Brain pericyte (primary cell): ENCODE results near the gene SH2D2A.
A peak's percentile ranks its signal among the peaks of the same experiment; 100 is the strongest.

ENCODE experiments used
- DNase-seq: peaks from one replicate; pipeline ENCODE4 v3.0.0-alpha.2; 2012; ENCODE audit warnings: low read depth, low spot score

Gene SH2D2A

DNA sequence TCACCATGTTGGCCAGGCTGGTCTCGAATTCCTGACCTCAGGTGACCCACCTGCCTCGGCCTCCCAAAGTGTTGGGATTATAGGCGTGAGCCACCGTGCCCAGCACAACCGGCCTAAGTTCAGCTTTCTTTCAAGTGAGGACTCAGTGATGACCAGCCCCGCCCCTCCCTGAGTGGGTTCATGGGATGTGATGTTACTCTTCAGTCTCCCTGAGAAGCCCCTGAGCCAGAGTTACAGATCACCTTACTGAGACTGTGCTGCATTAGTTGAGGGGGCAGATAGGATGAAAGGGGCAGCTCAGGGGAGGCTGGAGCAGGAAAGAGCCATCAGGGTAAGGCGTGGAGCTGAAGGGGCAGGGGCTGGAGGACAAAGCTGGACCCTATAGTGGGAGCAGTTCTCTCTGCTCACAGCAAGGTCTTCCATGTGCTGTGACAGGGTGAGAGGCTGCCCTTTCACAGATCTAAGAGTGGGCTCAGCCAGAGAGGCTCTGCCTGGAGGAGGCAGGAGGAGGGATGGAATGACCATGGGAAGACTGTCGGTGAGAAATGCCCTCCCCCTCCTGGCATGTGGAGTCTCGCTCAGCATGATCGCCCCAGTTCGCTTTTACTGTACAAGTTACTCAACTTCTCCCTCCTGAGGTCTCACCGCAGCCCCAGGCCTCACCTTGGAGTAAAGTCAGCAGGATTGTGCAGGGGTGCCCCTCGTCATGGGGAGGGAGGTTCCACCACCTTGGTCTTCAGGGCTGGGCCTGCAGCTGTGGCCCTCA is 13.4 kb downstream of the SH2D2A start:
- no peak for DNase-seq

DNA sequence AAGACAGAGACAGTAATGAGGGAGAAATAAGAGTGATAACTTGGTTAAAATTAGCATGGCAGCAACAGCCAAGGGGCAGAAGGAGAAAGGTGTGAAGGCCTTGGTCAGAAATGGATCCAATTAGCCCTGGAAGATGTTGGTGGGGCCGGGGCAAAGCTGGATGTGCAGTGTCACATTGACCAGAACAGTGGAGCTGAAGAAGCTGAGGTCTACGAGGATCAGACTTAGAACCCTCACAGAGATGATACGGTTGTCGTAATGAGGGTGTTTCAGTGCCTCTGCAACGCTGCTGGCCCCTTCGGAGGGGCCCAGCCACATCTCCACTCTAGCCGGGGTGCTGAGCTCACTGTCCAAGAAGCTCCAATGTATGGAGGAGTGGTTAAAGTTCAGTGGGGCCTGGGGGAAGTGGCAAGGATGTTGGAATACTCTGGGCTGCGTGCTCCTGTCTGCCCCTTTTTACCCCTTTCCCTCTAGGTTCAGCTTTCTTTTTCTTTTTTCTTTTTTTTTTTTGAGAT is 14.2 kb downstream of the SH2D2A start:
- DNase-seq = no peak

DNA sequence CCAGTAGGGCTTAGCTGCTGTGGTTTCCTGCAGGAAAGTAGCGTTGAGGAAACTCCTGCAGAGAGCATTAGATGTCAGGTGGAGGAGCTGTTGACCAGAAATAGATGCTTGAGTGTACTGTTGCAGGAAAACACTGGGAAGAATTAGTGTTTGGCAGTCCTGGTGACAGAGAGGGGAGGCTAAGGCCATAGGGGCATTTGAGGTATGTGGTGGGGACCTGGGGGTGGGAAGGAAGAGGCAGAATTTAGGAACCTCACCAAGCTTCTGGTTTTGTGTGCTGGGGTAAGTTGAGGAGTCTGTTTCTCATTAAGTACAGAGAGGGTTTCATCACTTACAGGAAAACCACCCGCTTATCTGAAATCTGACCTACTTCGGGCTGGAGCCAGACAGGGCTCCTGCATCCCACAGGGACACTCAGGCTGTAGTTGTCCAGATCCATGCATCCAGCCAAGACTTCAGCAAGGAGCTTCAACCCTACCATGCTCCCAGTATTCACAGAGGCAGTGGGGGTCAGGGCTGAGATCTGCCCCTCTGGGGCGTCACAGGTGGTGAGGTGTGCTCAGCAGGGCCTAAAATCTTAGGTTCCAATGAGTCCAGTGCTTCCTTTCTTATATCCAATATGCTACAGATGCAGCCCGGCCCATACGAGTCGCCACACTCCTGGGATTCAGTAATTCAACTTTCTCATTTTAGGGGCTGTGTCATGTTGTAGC is 15.1 kb downstream of the SH2D2A start:
- peak; percentile 70 for DNase-seq

DNA sequence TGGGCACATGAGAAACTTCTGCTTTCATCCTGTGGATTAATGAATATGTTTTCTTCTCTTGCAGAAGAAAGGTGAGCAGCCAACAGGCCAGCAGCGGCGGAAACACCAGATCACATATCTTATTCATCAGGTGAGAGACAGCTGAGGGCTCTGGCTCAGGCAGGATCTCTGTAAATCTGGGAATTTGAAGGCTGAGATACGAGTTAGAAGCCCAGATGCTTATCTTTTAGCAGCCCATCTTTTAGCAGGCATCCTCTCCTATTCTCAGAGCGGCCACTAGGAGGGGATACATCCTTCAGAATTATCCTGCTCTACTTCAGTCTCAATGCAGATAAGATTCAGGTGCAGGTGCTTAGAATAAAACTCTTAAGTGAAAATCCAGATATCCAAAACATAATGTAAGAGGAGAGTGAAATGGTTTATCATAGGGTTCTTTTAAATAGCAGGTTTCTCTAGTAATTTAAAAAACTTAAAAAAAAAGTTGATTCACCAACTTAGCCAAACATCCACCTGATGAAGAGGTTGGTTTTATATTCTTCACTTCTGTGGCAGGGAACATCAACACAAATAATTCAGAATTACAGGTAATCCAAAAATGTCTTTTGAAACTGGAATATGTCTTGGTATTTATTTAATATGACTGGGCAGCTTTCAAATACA is 19.3 kb downstream of the SH2D2A start:
- DNase-seq = no peak

DNA sequence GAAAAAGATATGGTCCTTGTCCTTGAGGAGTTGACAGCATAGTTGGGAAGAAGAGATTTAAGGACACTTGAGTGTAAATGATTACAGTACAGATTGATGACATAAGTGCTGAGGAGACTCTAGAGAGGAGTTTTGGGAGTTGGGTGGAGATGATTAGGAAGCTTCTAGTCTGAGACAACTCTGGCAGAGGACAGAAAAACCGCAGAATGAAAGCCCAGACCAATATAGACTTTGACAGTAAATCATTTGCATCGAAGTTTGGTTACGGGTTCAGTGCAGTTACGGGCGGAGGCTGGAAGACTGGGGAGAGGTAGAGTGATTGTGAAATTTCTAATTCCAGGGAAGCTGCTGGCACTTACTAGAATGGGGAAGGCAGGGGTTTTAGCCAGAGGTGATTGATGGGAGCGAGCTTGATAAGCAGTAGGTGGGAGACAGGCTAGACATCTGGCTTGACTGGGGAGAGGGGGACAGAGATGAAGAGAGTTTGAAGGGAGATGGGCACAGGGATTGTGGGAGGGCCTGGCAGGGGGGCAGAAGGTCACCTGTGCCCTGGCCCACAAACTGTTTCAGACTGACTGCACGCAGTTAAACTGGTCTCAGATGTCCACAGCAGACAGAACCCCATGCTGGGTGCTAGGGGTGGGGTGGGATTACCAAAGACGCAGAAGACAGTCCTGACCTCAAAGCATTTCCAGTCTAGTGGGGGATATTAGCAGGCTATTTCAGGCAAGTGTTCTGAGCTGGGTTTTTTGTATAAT is 20.1 kb downstream of the SH2D2A start:
- DNase-seq = no peak

DNA sequence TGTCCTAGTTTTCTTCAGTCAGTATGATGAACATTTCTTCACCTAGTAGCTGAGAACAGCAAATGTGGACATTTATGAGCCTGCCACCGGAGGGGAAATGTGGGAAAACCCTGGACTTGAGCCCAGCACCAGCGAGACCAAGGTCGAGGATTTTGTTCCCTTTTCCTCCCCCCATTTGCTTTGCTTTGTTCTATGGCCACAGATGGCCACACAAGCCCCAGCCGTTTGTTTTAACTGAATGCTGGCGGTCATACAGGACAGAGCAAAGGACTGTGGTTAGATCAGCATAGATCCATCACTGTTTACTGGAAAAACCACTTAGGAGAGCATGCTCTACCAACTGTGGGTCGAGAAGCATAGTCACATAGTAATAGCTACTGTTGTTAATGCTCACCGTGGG is 20.9 kb downstream of the SH2D2A start:
- DNase-seq = no peak

DNA sequence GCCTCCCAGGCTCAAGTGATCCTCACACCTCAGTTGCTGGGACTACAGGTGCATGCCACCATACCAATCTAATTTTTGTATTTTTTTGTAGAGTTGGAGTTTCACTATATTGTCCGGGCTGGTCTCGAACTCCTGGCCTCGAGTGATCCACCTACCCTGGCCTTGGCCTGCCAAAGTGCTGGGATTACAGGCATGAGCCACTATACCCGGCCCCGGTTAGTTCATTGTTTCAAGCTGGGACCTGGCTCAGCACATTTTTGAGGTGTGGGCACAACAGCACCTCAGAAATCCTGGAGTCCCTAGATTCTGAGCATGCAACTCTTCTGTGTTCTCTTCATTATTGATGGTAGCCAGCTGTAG is 21.3 kb downstream of the SH2D2A start:
- DNase-seq = no peak

DNA sequence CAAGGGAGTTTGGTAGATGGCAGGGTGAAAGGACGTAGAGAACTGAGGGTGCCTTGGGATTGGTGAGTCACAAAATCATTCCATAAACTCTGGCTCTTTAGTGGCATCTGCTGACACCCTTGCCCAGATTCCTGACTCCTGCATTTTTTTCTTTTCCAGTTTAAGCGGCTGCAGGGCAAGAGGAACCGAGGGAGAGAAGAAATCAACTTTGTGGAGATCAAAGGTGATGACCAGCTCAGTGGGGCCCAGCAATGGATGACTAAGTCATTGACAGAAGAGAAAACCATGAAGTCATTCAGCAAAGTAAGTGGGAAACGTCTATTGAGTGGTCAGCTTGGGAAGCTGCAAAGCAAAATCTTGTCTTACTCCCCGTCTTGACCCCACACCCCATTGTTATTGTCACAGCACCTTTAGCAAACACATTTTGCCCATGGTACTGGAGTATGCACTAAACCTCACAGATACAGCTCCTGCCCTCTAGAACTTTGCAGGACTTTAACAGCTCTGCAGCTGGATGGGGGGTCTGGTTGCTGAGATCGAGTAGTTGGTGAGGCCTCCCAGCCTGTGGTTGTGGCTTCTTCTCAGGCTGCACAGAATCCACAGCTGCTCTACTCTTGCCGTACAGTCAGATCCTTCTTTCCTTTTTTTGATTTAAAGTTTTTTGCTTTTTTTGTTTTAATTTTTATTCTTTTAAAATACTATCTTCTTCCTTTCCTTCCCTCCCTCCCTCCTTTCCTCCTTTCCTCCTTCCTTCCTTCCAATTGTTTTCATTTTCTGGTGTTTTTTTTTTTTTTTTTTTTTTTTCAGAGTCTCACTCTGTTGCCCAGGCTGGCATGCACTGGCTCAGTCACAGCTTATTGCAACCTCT is 21.9 kb downstream of the SH2D2A start:
- DNase-seq = no peak

DNA sequence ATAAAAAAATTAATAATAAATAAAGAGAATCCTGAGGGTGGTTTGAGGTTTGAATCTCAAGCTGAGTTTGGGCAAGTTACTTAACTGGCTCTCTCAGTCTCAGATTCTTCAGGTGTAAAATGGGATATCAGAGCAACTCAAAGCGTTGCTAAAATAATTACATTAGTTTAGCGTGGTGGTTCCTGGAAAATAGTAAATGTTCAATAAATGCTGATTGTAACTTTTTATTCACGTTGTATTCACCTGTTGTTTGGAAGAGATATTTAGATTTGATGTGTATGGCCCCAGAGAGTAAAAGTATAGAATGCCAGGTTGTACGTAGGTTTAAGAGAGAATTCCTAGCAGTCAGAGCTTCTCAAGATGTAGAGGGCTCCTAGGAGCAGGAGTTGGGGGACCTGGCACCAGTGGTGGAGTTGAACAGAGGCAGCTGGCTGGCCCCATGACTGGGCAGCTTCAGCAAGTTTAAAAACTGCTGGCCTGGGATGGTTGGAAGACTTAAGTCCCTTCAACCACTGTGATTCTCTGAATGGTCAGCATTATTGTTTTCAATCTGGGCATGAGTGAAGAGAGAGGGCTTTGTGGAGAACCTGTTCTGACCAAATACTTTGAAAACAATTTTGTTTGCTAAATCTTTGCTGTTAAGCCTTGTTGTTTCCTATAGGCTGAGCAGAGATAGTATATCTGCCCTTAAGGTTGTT is 26.9 kb downstream of the SH2D2A start:
- no peak for DNase-seq

DNA sequence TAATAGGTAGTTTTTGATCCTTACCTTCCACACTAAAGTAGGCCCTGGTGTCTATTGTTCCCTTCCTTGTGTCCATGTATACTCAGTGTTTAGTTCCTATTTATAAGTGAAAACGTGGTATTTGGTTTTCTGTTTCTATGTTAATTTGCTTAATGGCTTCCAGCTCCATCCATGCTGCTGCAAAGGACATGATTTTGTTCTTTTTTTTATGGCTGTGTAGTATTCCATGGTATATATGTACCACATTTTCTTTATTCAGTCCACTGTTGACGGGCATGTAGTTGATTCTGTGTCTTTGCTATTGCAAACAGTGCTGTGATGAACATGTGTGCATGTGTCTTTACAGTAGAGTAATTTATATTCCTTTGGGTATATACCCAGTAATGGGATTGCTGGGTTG is 28.5 kb downstream of the SH2D2A start:
- no peak for DNase-seq

DNA sequence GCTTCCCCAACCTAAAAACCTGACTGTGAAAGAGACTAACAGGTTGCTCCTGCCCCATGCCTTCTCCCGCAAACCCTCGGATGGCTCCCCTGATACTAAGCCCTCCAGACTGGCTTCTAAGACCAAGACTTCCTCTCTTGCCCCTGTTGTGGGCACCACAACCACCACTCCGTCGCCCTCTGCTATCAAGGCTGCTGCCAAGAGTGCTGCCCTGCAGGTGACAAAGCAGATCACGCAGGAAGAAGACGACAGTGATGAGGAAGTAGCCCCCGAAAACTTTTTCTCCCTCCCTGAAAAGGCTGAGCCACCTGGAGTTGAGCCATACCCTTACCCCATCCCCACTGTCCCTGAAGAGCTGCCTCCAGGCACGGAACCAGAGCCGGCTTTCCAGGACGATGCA is 30.0 kb downstream of the SH2D2A start:
- no peak for DNase-seq

DNA sequence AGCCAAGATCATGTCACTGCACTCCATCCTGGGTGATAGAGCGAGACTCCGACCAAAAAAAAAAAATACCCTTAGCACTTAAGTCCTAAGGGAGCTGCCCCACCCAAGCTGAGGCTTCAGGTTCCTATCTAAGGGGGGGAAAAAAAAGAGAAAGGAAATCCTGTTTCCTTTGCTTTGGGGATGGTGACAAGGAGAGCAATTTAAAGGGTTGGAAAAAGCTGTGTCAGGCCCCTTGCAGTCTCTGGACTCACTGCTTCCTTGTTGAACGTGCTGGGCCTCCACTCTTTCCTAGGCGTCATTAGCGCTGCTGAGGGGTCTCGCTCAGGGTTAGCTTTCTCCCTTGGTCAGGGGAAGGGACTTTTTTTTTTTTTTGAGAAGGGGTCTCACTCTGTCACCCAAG is 31.2 kb downstream of the SH2D2A start:
- DNase-seq = no peak

DNA sequence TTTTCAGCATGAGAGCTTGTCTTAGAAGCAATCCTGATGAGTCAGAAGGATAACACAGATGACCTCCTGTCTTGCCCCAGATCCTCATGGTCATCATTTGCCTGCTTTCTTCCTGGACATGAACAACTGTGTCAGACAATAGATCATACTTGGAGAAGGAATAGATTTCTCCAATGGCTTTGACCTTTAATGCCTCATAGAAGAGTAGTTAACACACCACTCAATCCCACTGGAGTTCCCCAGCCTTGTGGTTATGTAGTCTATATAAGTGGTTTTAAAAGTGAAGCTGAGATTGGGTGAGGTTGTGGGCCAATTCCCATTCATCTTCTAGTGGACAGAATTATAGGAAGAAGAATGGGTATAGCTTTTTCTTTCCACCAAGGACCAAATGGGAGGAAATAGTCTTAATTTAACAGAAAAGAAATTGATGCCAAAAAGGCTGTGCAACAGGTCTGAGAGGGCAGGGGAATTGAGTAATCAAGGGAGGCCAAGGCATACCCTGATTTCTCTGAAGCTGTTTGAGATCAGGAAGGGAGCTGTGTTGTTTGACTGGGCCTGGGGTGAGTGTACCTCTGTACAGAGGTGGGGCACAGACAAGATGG is 35.0 kb downstream of the SH2D2A start:
- DNase-seq = no peak

DNA sequence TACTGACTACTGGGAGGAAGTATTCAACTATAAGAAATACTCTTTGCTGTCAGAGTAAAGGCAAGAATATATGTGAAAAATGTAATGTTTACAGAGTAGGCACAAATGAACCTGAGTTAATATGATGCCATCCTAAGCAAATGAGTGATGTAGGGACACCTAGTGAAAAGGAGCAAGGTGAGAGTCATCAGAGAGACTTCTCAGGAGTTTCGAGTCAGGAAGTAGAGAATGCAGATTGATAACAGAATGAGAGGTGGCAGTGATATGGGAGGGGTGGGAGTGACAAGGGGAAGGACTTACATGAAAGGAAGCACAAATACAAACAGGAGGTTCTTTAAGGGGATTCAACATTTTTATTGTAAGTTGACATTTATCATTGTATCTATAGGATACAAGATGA is 39.1 kb downstream of the SH2D2A start:
- no peak for DNase-seq

DNA sequence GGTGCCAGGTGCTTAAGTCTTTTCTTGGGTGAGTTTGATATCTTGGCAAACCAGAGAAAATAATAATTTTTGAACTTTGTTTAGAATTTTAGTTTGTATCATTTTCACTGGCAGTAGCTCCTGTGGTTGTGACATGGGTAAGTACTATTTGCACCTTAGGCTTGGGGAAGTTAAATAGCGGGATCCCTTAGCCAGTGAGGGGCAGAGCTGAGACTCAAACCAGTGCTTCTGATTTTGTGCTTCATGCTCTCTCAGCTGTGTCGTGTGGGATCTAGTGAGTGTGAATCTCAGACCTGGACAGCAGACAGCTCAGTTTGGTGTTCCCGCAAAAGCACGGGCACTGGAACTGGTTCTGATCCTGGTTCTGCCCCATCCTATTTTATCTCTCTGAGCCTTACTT is 39.7 kb downstream of the SH2D2A start:
- no peak for DNase-seq

DNA sequence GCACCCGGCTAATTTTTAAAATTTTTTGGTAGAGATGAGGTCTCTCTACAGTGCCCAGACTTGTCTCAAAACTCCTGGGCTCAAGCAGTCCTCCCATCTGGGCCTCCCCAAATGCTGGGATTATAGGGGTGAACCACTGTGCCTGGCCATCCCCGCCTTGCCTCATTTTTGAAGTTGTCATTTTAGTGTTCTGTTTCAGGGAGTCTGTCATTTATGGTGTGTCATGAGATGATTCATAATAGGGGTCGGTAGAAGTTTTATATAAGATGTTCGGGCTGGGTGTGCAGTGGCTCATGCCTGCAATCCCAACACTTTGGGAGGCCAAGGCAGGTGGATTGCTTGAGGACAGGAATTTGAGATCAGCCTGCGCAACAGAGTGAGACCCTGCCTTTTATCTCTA is 40.8 kb downstream of the SH2D2A start:
- no peak for DNase-seq

DNA sequence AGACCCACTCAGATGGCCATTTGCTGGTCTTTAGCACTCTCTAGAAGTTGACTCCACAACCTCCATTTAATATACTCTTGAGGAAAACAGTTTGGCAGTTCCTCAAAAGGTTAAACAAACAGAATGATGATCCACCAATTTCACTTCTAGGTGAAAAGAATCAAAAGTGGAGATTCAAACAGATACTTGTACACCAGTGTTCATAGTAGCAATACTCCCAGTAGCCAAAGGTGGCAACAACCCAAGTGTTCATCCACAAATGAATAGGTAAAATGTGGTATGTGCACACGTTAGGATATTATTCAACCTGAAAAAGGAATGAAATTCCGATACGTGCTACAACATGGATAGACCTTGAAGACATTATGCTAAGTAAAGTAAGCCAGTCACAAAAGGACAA is 43.0 kb downstream of the SH2D2A start:
- DNase-seq = no peak

DNA sequence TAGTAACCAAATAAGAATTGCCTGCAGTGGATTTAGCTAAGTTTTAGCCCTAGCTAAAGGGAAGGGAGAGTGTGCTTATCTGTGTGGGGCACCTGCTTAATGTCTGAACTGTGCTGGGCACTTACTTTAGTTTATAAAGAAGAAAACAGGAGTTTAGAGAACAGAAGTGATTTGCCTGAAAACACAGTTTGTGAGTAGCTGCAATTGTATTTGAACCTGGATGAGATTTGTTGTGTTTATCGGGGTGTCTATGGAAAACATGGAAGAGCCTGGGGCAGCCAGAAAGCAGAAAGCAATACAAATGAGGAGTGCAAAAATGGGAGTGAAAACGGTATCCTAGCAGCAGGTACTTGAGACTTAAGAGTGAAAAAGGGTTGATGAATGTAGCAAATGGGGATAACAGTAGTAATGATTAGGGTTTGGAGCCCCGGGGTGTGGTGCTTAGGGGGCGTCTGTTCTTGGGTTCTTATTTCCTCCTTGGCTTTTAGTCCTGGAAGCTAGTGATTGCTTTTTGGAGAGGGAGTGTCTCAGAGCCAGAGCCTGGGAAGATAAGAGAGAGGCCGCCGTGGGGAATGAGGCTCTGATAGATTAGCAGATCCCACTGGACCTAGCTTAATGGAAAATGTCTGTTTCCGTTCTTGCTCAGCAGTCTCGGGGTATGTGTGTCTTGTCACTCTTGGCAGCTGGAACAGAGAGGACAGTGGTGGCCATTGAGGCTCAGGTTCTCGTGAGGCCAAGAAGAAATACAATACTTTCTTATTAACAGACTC is 43.7 kb downstream of the SH2D2A start:
- DNase-seq = no peak

DNA sequence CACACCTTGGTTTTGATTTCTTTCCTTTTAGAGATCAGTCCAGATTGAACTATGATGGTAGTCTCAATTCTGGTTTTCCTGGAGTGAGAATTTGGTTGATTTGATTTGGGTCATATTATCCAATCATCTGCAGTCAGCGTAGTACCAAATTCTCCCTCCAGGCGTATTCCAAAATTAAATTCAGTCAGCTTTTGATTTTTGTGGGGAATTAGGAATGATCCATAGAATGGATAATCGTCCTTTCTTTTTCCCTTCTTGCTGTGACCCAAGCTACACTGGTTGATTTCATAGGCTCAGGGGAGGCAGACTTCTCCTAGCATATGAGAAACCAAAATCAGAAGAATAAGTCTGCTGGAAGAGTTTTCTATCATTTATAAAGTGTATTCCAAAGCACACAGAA is 44.4 kb downstream of the SH2D2A start:
- DNase-seq = no peak
